CD4-positive, alpha-beta T cell treated with Interleukin-10 for 1 hour (primary cell): Measurements from ENCODE around the gene PRKCZ.
"Not testable (repeated sequence)": the region's sequence is repeated elsewhere in the genome, so short reads cannot be mapped to it uniquely, and the experiment has no call there.

Experiments
- DNase-seq: peaks from one replicate; pipeline ENCODE4 v3.0.0-alpha.2; 2020

Gene PRKCZ

DNA sequence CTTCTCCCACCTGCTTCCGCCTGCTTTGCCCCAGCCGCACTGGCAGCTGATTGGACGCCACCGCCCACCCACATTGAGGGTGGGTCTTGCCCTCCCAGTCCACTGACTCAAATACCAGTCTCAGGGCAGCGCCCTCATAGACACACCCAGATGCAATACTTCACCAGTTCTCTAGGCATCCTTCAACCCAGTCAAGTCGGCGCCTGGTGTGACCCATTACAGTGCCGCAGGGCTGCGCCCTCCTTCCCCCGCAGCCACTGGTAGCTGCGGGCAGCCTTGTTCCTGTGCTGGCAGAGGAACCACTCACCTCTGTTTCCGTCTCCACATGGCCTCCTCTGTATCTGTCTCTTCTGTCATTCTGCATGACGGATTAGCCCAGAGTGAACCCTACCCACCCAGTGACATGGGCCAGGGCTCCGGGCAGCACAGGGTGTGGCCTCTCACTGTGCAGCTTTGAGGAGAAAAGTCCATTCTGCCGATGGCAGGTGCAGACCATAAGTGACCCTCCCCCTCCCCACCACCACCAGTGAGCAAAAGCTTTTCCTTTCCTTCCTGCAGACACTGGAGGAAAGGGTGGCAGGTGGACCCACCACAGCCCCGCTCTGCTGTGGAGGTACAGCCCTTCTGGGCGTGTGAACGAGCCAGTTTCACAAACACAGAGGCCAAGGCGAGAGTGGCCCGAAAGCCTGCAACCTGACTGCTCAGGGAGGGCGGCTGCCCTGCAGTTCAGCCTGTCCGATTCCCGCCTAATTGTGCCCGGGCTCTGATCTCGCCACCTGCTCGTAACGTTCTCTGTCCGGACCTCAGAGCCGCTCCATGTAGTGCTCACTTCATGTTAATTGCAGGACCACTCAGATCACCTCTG is 87.3 kb downstream of the PRKCZ start:
- no peak for DNase-seq

DNA sequence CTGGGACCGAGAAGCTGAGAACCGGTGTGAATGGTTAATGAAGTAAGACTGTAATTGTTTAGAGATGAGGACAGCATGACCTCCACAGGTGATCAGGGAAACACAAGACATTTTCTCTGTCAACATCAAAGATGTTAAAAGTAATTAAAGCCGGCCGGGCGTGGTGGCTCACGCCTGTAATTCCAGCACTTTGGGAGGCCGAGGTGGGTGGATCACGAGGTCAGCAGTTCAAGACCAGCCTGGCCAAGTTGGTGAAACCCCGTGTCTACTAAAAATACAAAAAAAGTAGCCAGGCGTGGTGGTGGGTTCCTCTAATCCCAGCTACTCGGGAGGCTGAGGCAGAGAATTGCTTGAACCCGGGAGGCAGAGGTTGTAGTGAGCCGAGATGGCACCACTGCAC is 88.9 kb downstream of the PRKCZ start:
- not testable (repeated sequence) for DNase-seq

DNA sequence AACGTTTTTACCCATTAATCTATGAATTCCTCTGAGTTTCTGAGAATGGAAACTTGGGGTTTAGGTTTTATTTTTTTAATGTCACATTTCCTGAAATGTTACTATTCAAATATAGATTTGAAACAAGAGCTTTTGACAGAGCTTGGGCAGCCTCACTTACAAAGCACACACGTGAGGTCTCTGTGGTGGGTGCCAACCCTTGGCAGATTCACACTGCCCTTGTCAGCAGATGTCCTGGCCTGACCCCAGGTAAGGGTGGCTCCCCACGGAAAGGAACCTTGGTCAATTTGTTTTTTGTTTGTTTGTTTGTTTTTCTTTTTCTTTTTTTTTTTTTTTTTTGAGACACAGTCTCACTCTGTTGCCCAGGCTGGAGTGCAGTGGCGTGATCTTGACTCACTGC is 90.8 kb downstream of the PRKCZ start:
- DNase-seq = no peak

DNA sequence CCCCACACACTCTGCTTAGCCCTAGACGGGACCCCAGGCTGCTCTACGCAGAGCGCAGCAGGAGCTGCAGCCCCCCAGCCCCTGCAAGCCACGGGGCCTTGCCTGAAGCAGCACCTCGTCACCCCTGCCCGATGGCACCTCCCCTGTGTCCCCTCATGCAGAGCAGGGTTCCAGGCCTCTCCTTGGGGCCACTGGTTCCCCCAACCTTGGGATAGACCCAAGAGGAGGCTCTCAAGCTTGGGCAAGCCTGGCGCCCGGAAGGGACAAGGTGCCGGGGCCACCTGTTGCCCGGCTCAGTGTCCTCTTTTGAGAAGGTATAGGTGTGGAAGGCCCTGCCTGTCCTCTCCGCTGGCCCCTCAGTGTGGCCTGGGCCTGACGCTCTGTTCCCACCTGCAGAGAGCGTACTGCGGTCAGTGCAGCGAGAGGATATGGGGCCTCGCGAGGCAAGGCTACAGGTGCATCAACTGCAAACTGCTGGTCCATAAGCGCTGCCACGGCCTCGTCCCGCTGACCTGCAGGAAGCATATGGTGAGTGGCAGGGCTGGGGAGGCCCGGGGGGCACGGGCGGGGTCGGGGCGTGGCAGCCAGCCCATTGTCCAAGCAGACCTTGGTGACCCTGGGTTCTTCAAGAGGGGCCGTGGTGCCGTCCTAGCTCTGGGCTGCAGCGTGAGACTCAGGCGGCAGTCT is 93.7 kb downstream of the PRKCZ start:
- DNase-seq = no peak

DNA sequence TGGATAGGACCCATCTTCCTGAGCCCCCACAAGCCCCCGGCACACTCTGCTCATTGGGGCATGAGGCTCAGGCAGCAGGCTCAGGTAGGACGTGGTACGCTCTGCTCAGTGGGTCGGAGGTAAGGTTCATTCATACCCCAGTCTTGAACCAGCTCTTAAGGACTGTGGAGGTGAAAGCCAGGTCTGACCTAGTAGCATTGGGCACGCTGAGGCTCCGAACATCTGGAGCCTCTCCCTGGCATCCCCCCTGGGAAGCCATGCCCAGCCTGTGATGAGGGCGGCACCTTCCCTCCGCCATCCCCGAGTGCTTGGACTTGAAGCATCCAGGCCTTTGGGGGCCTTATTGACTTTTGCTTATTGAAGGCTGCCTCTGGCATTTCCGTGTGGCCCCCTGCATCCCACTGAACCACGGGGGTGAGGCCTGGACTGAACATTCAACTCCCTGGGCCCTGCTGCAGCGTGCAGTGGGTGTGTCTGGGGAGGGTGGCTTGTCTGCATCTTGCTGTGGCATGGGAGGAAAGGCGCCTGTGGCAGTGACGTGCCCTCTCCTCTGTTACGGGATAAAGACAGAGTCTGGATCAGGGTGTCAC is 94.4 kb downstream of the PRKCZ start:
- no peak for DNase-seq

DNA sequence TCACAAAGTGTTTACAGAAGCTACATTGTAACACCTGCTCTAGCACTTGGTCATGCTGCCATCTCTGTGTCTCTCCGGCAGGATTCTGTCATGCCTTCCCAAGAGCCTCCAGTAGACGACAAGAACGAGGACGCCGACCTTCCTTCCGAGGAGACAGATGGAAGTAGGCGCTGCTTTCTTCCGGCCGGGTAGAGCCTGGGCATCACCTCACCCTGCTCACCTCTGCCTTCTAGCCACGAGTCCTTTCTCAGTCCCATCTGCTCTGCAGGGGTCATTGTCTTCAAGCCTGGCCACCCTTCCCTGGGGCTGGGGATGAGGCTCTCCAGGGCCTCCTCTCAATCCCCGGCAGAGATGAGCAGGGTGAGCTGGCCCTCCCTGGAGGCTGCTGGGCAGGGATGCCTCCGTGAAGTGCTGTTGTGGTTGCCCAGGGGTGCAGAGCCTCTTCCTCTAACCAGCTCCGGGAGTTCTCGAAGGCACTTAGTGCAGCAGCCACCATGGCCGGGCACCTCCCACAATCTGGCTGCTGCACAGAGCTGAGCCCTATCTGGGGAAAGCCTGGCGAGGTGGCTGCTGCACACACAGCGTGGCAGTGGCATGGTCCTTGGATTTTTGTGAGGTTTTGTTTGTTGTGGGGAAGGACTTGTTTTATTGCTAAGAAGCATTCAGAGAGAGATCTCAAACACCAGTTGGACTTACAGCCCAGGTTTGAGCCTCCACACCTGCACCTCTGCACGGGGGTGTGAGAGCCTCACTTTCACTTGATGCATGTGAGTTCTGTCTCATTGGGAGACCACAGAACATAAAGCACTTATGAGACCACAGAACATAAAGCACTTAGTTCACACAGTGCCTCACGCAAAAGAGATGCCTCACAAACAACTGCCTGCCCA is 96.0 kb downstream of the PRKCZ start:
- DNase-seq = no peak

DNA sequence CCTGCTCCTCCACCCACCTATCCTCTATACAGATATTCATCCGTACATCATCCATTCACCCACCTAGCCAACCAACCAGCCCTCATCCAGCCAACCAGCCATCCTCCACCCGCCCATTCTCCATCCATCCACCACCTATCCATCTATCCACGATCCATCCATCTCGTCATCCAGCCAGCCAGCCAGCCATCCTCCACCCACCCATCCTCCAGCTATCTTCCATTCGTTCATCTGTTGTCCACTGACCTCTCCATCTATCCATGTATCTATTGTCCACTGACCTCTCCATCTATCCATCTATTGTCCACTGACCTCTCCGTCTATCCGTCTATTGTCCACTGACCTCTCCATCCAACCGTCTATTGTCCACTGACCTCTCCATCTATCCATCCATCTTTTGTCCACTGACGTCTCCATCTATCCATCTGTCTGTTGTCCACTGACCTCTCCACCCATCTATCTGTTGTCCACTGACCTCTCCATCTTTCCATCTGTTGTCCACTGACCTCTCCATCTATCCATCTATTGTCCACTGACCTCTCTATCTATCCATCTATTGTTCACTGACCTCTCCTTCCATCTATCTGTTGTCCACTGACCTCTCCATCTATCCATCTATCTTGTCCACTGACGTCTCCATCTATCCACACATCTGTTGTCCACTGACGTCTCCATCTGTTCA is 96.8 kb downstream of the PRKCZ start:
- no peak for DNase-seq

DNA sequence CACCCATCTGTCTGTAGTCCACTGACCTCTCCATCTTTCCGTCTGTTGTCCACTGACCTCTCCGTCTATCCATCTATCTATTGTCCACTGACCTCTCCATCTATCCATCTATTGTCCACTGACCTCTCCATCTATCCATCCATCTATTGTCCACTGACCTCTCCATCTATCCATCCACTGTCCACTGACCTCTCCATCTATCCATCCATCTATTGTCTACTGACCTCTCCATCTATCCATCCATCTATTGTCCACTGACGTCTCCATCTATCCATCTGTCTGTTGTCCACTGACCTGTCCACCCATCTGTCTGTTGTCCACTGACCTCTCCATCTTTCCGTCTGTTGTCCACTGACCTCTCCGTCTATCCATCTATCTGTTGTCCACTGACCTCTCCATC is 97.7 kb downstream of the PRKCZ start:
- DNase-seq = not testable (repeated sequence)

DNA sequence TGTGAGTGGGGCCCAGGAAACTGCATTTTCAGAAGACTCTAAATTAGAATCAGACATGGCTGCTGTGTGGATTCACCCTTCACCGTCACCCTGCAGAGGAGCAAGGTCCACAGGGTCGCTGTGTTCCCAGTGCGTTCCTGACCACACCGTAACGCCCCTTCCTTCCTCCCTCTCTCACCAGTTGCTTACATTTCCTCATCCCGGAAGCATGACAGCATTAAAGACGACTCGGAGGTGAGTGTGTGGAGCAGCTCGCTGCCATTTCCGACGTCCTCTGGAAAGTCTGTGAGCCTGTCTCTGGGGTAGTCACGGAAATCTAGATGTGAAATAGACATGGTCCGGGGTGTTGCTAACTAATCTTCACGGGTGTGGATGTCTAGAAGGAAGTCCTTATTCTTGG is 98.5 kb downstream of the PRKCZ start:
- DNase-seq = peak; percentile 81

DNA sequence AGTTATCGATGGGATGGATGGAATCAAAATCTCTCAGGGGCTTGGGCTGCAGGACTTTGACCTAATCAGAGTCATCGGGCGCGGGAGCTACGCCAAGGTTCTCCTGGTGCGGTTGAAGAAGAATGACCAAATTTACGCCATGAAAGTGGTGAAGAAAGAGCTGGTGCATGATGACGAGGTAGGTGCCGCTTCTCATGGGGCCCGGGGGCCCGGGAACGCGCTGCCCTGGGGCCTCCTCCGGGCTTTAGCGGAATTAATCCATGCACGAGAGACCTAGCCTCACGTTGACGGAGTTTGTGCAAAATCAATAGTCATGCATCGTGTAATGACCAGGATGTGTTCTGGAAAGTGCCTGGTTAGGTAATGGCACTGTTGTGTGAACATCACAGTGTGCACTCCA is 100.6 kb downstream of the PRKCZ start:
- no peak for DNase-seq

DNA sequence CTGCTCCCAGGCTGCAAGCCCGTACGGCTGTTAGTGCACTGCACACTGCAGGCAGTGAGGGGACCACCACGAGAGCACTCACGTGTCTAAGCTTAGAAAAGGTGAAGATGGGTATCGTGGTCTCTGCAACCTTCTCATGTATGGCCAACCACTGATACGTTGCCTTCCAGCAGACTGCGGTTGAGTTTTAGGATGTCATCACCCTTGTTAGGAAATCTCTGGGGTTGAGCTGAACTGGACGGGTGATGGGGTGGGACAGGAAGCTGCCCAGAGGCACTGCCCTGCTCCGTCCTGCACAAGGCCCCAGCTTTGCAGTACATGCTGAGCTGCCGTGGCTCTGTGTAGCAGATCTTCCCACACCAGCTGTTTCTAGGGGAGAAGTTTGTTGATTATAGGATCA is 101.0 kb downstream of the PRKCZ start:
- no peak for DNase-seq

DNA sequence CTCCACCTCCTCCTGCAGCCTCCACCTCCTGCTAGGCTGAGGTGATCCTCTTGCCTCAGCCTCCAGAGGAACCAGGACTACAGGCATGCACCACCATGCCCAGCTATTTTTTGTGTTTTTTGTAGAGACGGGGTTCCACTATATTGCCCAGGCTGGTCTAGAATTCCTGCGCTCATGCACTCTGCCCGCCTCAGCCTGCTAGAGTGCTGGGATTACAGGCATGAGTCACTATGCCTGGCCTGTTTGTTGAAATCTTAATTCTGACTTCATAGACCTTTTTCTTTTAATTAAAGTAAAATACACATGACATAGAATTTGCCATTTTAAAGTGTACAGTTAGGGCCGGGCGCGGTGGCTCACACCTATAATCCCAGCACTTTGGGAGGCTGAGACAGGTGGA is 101.7 kb downstream of the PRKCZ start:
- no peak for DNase-seq

DNA sequence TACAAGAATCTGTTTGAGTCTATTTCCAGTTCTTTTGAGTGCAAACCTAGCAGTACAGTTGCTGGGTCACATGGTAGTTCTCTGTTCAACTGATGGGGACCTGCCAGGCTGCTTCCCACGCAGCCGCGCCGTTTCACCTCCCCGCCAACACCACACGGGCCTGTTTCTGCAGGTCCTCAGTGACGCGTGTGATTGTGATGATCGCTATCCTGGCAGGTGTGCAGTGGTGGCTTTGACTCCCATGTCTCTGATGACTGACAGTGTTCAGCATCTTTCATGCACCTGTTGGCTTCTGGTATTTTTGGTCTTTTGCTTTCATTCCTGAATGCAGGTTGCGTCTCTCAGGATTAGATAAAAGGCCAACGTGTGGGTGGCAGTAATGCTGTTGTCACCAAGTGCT is 102.7 kb downstream of the PRKCZ start:
- DNase-seq = no peak

DNA sequence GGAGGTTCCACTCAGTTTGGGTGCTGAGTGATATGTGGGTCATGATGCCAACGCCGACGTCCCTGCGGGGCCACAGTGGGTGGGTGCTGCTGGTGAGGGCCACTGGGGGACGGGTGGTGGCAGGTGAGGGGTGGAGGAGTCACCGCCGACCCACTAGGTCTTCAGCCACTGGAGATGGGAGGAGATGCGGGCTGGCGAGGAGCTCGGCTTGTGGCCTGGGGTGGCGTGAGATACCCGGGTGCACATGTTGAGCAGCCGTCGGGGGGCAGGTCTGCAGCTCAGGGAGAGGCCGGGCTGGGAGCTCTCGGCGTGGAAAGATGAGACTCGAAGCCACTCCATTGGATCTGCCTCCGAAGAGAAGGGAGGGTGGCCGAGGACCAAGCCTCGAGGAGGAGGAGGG is 103.8 kb downstream of the PRKCZ start:
- DNase-seq = no peak

DNA sequence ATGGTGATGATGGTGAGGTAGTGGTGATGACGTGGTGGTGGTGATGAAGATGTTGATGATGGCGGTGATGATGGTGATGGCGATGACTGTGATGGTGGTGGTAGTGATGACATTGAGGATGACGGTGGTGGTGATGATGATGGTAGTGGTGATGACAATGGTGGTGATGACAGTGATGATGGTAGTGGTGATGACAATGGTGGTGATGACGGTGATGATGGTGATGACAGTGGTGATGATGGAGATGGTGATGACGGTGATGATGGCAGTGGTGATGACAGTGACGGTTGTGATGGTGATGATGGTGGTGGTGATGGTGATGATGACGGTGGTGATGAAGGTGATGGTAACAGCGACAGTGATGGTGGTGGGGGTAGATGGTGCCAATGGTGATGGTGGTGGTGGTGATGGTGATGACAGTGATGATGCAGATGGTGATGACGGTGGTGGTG is 105.0 kb downstream of the PRKCZ start:
- no peak for DNase-seq

DNA sequence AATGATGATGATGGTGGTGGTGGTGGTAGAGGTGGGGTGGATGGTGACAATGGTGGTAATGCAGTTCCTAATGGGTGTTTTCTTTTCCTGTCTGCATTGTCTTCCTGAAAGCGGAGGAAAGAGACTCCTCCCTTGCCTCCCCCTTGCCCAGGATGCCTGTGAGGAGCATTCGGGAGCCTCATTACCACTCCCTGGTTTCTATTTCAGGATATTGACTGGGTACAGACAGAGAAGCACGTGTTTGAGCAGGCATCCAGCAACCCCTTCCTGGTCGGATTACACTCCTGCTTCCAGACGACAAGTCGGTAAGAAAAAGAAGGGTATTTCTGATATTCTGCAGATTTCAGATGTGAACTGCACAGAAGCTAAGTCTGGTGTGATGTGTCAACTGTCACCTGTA is 105.6 kb downstream of the PRKCZ start:
- DNase-seq = no peak

DNA sequence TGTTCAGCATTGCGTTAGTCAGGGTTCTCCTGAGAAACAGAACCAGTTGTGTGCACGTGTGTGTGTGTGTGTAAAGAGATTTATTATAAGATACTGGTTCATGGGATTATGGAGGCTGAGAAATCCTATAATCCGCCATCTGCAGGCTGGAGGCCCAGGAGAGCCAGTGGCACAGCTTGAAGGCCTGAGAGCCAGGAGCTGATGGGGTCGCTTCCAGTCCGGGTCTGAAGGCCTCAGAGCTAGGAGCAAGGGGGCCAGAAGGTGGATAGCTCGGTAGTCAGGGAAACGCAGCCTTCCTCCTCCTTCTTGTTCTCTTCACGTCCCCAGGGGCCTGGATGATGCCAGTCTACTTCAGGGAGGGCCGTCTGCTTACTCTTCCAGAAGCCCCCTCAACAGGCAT is 106.7 kb downstream of the PRKCZ start:
- DNase-seq = no peak

DNA sequence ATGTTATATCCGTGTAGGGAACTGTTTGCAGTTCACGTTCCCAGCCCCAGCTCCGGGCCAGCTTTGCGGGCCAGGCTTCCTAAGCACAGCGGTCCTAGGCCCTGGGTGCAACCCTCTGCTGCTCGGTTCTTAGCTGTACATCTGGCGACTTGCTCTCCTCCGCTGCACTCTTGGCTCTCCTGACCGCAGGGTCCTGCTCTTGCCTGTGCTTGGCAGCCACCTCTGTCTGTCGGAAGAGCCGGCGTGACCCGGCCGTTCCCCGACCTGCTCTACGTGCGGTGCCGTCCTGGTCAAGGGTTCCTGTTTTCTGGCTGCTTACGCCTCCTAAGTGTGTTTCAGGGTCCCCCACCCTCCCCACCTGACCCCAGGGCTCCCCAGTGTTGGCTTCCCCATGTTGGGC is 107.6 kb downstream of the PRKCZ start:
- DNase-seq = no peak

DNA sequence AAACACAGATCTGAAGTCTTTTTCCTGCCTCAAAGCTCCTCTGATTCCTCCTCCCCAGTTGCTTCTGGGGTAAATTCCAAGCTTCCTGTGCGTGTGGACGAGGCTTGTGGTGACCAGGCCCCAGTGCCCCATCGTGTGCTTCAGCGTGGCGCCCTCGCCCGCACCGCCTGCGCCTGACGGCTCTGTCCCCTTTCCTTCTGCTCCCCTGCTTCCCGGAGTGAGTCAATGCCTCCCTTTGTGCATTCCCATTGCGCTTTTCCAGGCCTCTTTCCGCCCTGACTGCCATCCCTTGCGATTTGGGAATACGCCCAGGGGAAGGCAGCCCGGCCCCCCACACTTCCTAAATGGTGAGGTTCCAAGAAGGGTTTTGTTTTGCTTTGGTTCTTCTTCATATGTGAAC is 108.1 kb downstream of the PRKCZ start:
- DNase-seq = no peak

DNA sequence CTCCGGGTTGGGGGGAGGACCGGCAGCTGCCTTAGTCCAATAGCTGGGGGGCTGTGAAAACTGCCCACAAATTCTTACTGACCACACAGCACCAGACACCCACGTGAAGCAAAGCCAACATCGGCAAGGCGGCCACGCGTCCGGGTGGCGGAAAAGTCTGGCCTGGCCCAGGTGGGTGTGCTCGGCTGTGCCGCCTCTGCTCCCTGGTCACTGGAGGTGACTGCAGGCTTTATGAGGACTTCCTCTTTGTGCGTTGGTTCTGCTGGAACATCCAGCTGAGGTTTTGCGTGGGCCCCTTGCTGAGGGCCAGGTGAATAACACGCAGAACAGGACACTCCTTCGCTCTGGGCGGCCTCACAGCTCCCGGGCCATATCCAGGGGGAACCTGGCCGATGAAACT is 108.9 kb downstream of the PRKCZ start:
- no peak for DNase-seq

DNA sequence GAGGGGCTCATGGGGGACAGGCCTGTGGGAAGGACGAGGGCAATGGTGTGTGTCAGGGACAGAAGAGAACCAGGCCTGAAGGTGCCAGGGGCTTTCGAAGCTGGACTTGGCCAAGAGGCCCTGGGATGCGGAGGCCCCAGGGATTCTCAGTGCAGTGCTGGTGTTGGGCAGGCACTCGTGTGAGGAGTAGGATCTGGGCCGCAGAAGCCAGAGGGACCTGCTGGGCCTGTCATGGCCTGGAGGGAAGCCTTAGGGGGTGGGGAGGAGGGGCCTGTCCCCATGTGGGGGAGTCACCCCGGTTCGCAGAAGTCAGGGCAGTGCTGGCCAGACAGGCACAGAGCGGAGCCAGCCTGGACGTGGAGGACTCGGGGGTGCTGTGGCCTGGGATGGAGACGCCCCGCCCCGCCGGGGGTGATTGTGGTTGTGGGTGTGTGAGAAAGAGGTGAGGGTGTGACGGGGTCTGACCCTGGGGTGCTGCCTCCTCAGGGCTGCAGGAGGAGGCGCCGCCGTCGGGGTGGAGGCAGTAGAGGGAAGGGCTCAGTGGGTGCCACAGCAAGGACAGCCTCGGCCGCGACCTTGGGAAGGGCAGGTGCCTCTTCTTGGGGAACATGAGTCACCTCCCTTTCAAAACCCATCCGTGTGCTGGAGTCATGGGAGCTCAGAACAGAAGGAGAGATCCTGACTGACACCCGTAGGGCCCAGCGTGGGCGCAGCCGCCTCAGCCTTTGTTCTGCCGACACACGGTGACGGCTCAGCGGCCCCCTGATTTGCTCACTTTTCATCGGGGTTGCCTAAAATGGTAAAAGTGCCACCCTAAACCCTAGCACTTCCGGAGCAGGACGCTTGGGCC is 110.5 kb downstream of the PRKCZ start:
- no peak for DNase-seq
